Natural killer cell (primary cell): Measurements from ENCODE around the gene PSME3. TPM values are rescaled to one million over a fixed set of nuclear protein-coding genes. Genes with fewer than 3 reads are reported as not detected.

Source experiments
- ATAC-seq, 3 donors: fragments of 150-1000 bp in 2 of 3; fragments of 200-7000 bp in 1 of 3; cut with Tn5 transposase; 1 replicate in 1 of 3; 2 replicates in 2 of 3; pipeline ENCODE4 v1.10.0; 2021; ENCODE audit warnings: mild to moderate bottlenecking in 2 of 3, moderate library complexity in 2 of 3
- DNase-seq, 2 donors: peaks; one replicate each; pipeline versions ENCODE4 v3.0.0 to v3.0.0-alpha.2; 2013 to 2021; ENCODE audit warnings: mixed read lengths in 1 of 2
- H3K27ac ChIP-seq: one replicate; pipeline ENCODE4 v1.5.1; 2013; ENCODE audit warnings: mild to moderate bottlenecking, low read length
- H3K27me3 ChIP-seq: one replicate; pipeline ENCODE4 v1.6.1; 2013; ENCODE audit warnings: low read length; ENCODE audit not compliant: control insufficient read depth, insufficient read depth
- H3K36me3 ChIP-seq: one replicate; pipeline ENCODE4 v1.6.1; 2013; ENCODE audit warnings: low read length; ENCODE audit not compliant: control insufficient read depth, insufficient read depth
- H3K4me1 ChIP-seq: one replicate; pipeline ENCODE4 v1.6.1; 2013; ENCODE audit warnings: low read length; ENCODE audit not compliant: control insufficient read depth, insufficient read depth
- H3K4me3 ChIP-seq: one replicate; pipeline ENCODE4 v1.5.1; 2013; ENCODE audit warnings: low read length
- H3K9me3 ChIP-seq: one replicate; pipeline ENCODE4 v1.6.1; 2013; ENCODE audit warnings: low read length; ENCODE audit not compliant: control insufficient read depth, insufficient read depth
- H3K27ac Mint-ChIP-seq, 2 donors: one replicate each; pipeline ENCODE4 v1.8.0; 2022; ENCODE audit warnings: mild to moderate bottlenecking in 2 of 2, mixed read lengths in 2 of 2, moderate library complexity in 1 of 2
- H3K27me3 Mint-ChIP-seq, 2 donors: one replicate each; pipeline ENCODE4 v1.8.0; 2022; ENCODE audit warnings: low read depth in 2 of 2, mixed read lengths in 2 of 2
- H3K36me3 Mint-ChIP-seq: one replicate; pipeline ENCODE4 v1.8.0; 2022; ENCODE audit warnings: mixed read lengths
- H3K4me1 Mint-ChIP-seq, 2 donors: one replicate each; pipeline ENCODE4 v1.8.0; 2022; ENCODE audit warnings: mixed read lengths in 2 of 2
- H3K4me3 Mint-ChIP-seq: one replicate; pipeline ENCODE4 v1.8.0; 2022; ENCODE audit warnings: mild to moderate bottlenecking, moderate library complexity, mixed read lengths
- H3K9me3 Mint-ChIP-seq, 2 donors: one replicate each; pipeline ENCODE4 v1.8.0; 2022; ENCODE audit warnings: mixed read lengths in 2 of 2
- CTCF ChIP-seq: fragments of 200-600 bp; IDR thresholded peaks from one replicate; pipeline ENCODE4 v1.8.0; 2022; ENCODE audit warnings: antibody characterized with exemption
- WGBS: methylation state at CpG from one replicate; pipeline ENCODE4 v1.1.7; 2013; ENCODE audit warnings: missing lambda C conversion rate; ENCODE audit not compliant: insufficient coverage; 5-methylcytosine and 5-hydroxymethylcytosine counted together
- intact Hi-C: fragments of 100-400 bp; cut with micrococcal nuclease; formaldehyde crosslinking; loops from one replicate; pipeline ENCODE4 v1.14.2; 2022
- total RNA-seq, 4 donors: library from RNA; stranded (reverse); fragments of 120-200 nt in 1 of 4; gene quantifications; one replicate each; pipeline versions ENCODE4 v1.2.3 to v1.2.4, GENCODE V29; 2013 to 2022

The PSME3 gene
- total RNA-seq, 3 donors from 2014 or later (not counting 1 experiment from before 2014, with no cell fraction given): 82.8 to 92.5 (median 90.6) TPM

GRCh38 chr17:42792545-42792944 is 40.7 kb upstream of the PSME3 start:
- intact Hi-C loops: no loop called here
- H3K36me3 ChIP-seq: no peaks in the 10 kb centered on the region
- H3K4me1 ChIP-seq: peaks cover 3% of the 10 kb centered on the region
- no peaks in the 10 kb centered on the region for H3K9me3 ChIP-seq
- Mint-ChIP-seq H3K27me3 (peaks cover 8 to 24% of the 10 kb centered on the region in 2 donors), H3K27ac (no peak overlapping the region), H3K9me3 (no peaks in the 10 kb centered on the region), H3K4me3 (no peak overlapping the region), H3K4me1 (peaks cover 3 to 26% of the 10 kb centered on the region in 2 donors), H3K36me3 (no peaks in the 10 kb centered on the region)
- no peak overlapping the region for H3K4me3 ChIP-seq
- TF ChIP-seq CTCF: no peak
- H3K27me3 ChIP-seq: peaks cover 1% of the 10 kb centered on the region
- ATAC-seq (no peak), DNase-seq (no peak)
- no peak overlapping the region for H3K27ac ChIP-seq
- WGBS: 81% methylated on average over 5 of the region's 5 CpGs

- TF ChIP-seq CTCF: no peak
- Histone ChIP-seq H3K27ac (no peak overlapping the region), H3K4me1 (peaks cover 19% of the 10 kb centered on the region), H3K9me3 (no peaks in the 10 kb centered on the region), H3K27me3 (no peaks in the 10 kb centered on the region), H3K4me3 (no peak overlapping the region), H3K36me3 (no peaks in the 10 kb centered on the region)
- Mint-ChIP-seq H3K4me1 (peaks cover 18 to 37% of the 10 kb centered on the region in 2 donors), H3K4me3 (no peak overlapping the region), H3K36me3 (no peaks in the 10 kb centered on the region), H3K27ac (no peak overlapping the region), H3K9me3 (no peaks in the 10 kb centered on the region), H3K27me3 (peaks cover 0 to 11% of the 10 kb centered on the region in 2 donors)
- 29% methylated on average over 3 of the region's 4 CpGs for WGBS
- DNase-seq (no peak), ATAC-seq (no peak)
- intact Hi-C loops: no loop called here
Observed at GRCh38 chr17:42795061-42795460, 38.1 kb upstream of the PSME3 start.

DNA sequence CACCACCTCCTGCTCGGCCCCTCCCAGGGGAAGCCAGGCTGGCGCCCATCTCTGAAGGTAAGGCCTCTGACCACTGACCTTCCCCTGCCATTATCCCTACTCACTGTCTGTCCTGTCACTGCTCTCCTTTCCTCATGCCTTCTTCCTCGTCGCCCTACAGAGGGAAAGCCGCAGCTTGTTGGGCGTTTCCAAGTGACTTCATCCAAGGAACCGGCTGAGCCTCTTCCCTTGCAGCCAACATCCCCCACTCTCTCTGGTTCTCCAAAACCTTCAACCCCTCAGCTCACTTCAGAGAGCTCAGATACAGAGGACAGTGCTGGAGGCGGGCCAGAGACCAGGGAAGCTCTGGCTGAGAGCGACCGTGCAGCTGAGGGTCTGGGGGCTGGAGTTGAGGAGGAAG is 37.7 kb upstream of the PSME3 start:
- no peaks in the 10 kb centered on the region for H3K27me3 ChIP-seq
- Mint-ChIP-seq H3K36me3 (no peaks in the 10 kb centered on the region), H3K27ac (no peak overlapping the region), H3K9me3 (no peaks in the 10 kb centered on the region), H3K4me3 (no peak overlapping the region), H3K4me1 (peaks cover 18 to 37% of the 10 kb centered on the region in 2 donors), H3K27me3 (peaks cover 0 to 7% of the 10 kb centered on the region in 2 donors)
- ATAC-seq (no peak), DNase-seq (no peak)
- no peak for TF ChIP-seq CTCF
- intact Hi-C loops: no loop called here
- WGBS: 94% methylated on average over 10 of the region's 10 CpGs
- H3K9me3 ChIP-seq: no peaks in the 10 kb centered on the region
- no peak overlapping the region for H3K4me3 ChIP-seq
- H3K4me1 ChIP-seq: peaks cover 19% of the 10 kb centered on the region
- H3K36me3 ChIP-seq: no peaks in the 10 kb centered on the region
- no peak overlapping the region for H3K27ac ChIP-seq

- no peaks in the 10 kb centered on the region for H3K9me3 ChIP-seq
- 98% methylated on average over 18 of the region's 18 CpGs for WGBS
- no peak for ATAC-seq
- no peaks in the 10 kb centered on the region for H3K36me3 ChIP-seq
- intact Hi-C loops: no loop called here
- no peaks in the 10 kb centered on the region for H3K27me3 ChIP-seq
- H3K9me3 Mint-ChIP-seq: no peaks in the 10 kb centered on the region
- peaks cover 18 to 37% of the 10 kb centered on the region in 2 donors for H3K4me1 Mint-ChIP-seq
- peaks cover 19% of the 10 kb centered on the region for H3K4me1 ChIP-seq
- H3K27ac ChIP-seq: no peak overlapping the region
- TF ChIP-seq CTCF: no peak
- no peaks in the 10 kb centered on the region for H3K36me3 Mint-ChIP-seq
- DNase-seq: no peak
- no peak overlapping the region for H3K4me3 ChIP-seq
- H3K27me3 Mint-ChIP-seq: peaks cover 0 to 3% of the 10 kb centered on the region in 2 donors
- no peak overlapping the region for H3K4me3 Mint-ChIP-seq
- H3K27ac Mint-ChIP-seq: no peak overlapping the region
Observed at GRCh38 chr17:42796066-42796758, 37.0 kb upstream of the PSME3 start.
